GM18861 (cell line): ENCODE data around the gene CRISP1.
A peak's percentile ranks its signal among the peaks of the same experiment; 100 is the strongest.
"Not testable (repeated sequence)": the region's sequence is repeated elsewhere in the genome, so short reads cannot be mapped to it uniquely, and the experiment has no call there.

Experiments used
- ATAC-seq: cut with Tn5 transposase; IDR thresholded peaks from one replicate; pipeline ENCODE4 v1.9.1; 2021; ENCODE audit not compliant: unreplicated experiment

CRISP1 gene

GRCh38 chr6:49841424-49841823 is 24.9 kb downstream of the CRISP1 start:
- no peak for ATAC-seq

- ATAC-seq: no peak
Observed at GRCh38 chr6:49839957-49840356, 26.4 kb downstream of the CRISP1 start.

- no peak for ATAC-seq
Observed at GRCh38 chr6:49839162-49839561, 27.2 kb downstream of the CRISP1 start.

- ATAC-seq: no peak
Observed at GRCh38 chr6:49835140-49835539, 31.2 kb downstream of the CRISP1 start.

GRCh38 chr6:49833386-49833785 is 32.9 kb downstream of the CRISP1 start:
- no peak for ATAC-seq

GRCh38 chr6:49826743-49827406 is 39.5 kb downstream of the CRISP1 start:
- ATAC-seq: peak; percentile 99

- no peak for ATAC-seq
Observed at GRCh38 chr6:49815166-49815565, 51.2 kb downstream of the CRISP1 start.

GRCh38 chr6:49813248-49813647 is 53.1 kb downstream of the CRISP1 start:
- no peak for ATAC-seq

GRCh38 chr6:49806145-49806544 is 60.2 kb downstream of the CRISP1 start:
- no peak for ATAC-seq

GRCh38 chr6:49805246-49805645 is 61.1 kb downstream of the CRISP1 start:
- no peak for ATAC-seq

- no peak for ATAC-seq
Observed at GRCh38 chr6:49801525-49801924, 64.8 kb downstream of the CRISP1 start.

GRCh38 chr6:49799090-49799489 is 67.2 kb downstream of the CRISP1 start:
- no peak for ATAC-seq

- ATAC-seq: not testable (repeated sequence)
Observed at GRCh38 chr6:49796842-49797455, 69.4 kb downstream of the CRISP1 start.

- ATAC-seq: peak; percentile 76
Observed at GRCh38 chr6:49790341-49790740, 76.0 kb downstream of the CRISP1 start.

GRCh38 chr6:49787176-49787575 is 79.2 kb downstream of the CRISP1 start, which contains the start of gene PGK2:
Gene PGK2, minus strand, starts transcription at chr6:49787285. Its CDS starts 98 bp downstream, at chr6:49787187.
- ATAC-seq: no peak

GRCh38 chr6:49784272-49784671 is 82.1 kb downstream of the CRISP1 start:
- no peak for ATAC-seq
